ENCODE data around the gene MANSC4. TPM values are rescaled to one million over a fixed set of nuclear protein-coding genes. Genes with fewer than 3 reads are reported as not detected.
A peak's percentile ranks its signal among the peaks of the same experiment; 100 is the strongest.

The MANSC4 gene
- total and polyA plus RNA-seq, 10 of the 15 experiments (the other 5 are each of a cell fraction or from before 2014, with no cell fraction given): 0.18 to 0.21 (median 0.19) TPM; not detected in 7

- no peak for TF ChIP-seq RB1 (IDR thresholded peaks at IDR 0.05; ENCODE audit: borderline replicate concordance)
- 0 out of 2 replicates have a peak, but pooled peaks have one; percentile 3 for TF ChIP-seq TCF12 (IDR thresholded peaks at IDR 0.05; ENCODE audit: low read depth, low read length)
- TF ChIP-seq ETV6 (conservative IDR thresholded peaks at IDR 0.05 in 1 of 2, IDR thresholded peaks at IDR 0.05 in 1 of 2; ENCODE audit: borderline replicate concordance in 1 of 2, low read depth in 1 of 2): 0 out of 4 replicates have a peak, but pooled peaks of 1 of the 2 experiments have one; percentile 2
- no peak for TF ChIP-seq MEF2A (IDR thresholded peaks at IDR 0.05; ENCODE audit: insufficient read depth, low read depth, low read length)
- TF ChIP-seq, protein P1, sequence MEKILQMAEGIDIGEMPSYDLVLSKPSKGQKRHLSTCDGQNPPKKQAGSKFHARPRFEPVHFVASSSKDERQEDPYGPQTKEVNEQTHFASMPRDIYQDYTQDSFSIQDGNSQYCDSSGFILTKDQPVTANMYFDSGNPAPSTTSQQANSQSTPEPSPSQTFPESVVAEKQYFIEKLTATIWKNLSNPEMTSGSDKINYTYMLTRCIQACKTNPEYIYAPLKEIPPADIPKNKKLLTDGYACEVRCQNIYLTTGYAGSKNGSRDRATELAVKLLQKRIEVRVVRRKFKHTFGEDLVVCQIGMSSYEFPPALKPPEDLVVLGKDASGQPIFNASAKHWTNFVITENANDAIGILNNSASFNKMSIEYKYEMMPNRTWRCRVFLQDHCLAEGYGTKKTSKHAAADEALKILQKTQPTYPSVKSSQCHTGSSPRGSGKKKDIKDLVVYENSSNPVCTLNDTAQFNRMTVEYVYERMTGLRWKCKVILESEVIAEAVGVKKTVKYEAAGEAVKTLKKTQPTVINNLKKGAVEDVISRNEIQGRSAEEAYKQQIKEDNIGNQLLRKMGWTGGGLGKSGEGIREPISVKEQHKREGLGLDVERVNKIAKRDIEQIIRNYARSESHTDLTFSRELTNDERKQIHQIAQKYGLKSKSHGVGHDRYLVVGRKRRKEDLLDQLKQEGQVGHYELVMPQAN (conservative IDR thresholded peaks at IDR 0.05): no peak
- TF ChIP-seq, protein P2, sequence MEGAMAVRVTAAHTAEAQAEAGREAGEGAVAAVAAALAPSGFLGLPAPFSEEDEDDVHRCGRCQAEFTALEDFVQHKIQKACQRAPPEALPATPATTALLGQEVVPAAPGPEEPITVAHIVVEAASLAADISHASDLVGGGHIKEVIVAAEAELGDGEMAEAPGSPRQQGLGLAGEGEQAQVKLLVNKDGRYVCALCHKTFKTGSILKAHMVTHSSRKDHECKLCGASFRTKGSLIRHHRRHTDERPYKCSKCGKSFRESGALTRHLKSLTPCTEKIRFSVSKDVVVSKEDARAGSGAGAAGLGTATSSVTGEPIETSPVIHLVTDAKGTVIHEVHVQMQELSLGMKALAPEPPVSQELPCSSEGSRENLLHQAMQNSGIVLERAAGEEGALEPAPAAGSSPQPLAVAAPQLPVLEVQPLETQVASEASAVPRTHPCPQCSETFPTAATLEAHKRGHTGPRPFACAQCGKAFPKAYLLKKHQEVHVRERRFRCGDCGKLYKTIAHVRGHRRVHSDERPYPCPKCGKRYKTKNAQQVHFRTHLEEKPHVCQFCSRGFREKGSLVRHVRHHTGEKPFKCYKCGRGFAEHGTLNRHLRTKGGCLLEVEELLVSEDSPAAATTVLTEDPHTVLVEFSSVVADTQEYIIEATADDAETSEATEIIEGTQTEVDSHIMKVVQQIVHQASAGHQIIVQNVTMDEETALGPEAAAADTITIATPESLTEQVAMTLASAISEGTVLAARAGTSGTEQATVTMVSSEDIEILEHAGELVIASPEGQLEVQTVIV (IDR thresholded peaks at IDR 0.05; ENCODE audit: borderline replicate concordance, partially characterized antibody): no peak
- no peak for TF ChIP-seq SREBF1 (IDR thresholded peaks at IDR 0.05; ENCODE audit: low read length)
- no peak for TF ChIP-seq CHD2 (IDR thresholded peaks at IDR 0.05; ENCODE audit: borderline replicate concordance, low read depth, low read length)
- TF ChIP-seq CTCF (IDR thresholded peaks at IDR 0.05 in 2 of 3, conservative IDR thresholded peaks at IDR 0.05 in 1 of 3; ENCODE audit: control insufficient read depth in 2 of 3, extremely low read depth in 1 of 3, insufficient read depth in 1 of 3, low read depth in 3 of 3, low read length in 3 of 3): 0 out of 6 replicates have a peak, but pooled peaks of 1 of the 3 experiments have one; percentile 3
- TF ChIP-seq SUPT20H (IDR thresholded peaks at IDR 0.05; ENCODE audit: borderline replicate concordance, control insufficient read depth, low read depth, low read length): no peak
- peak; percentile 53 for TF ChIP-seq POLR2AphosphoS5 (IDR thresholded peaks at IDR 0.05; ENCODE audit: low read length)
Observed at GRCh38 chr12:27780612-27781408, 774 bp upstream of the MANSC4 start (continued).

All from GM12878 (cell line).